ENCODE results near the gene HERC3. TPM values are rescaled to one million over a fixed set of nuclear protein-coding genes. Genes with fewer than 3 reads are reported as not detected.

Gene HERC3
- polyA plus RNA-seq, 4 donors, result 12.2 to 17.7 (median 16.6) TPM

DNA sequence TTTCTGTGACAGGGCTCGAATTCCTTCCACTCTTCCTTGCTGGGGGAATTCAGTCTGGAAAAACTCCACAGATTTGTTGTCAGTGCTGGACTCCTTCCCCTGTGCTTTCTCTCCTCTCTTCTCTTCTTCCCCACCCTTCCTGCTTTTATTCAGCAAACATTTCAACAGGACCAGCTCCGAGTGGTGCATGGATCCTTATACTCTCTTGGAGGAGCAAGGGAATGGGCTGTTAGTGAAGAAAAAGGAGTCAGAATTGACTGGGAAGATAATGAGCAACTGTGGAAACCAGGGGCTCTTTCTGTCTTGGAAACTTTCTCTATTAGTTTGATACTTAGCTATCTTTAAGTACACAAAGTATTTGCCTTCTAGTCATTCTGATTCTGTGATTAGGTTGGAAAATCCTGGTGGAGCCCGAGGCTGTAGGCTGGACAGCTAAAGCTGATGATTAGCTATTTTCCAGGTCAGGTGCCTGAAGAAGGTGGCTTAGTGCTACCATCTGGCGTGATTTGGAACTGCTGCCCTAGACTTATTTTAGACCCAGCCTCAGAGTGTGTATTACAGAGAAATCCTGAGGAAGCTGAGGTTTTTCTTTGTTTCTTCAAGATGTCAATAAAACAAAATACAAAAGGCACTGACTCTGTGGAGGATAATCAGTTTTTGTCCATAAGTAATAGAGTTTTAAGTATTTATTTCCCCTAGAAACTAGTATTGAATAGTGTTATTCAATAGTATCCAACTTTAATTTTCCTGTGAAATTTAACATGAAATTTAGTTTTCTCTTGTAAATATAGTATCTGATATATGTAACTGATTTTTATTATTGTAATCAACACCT lies 67.0 kb downstream of the HERC3 start:
- peak in 2 of 4 donors; percentile 37 to 48 for DNase-seq (ENCODE audit: low read depth in 4 of 4, low spot score in 3 of 4)

DNA sequence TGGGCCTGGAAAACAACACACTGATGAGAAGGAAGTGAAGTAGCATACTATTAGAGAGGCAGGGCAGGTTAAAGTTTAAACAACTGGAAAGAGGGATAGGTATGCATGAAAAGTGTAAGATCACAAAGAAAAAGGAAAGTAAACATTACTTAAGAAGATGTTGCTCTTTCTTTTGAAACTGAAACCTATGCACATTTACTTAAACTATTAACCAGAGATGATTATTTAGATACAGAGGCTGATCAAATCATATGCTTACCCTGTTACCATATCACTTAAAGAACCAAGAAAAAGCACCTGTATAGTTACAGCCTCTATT lies 67.6 kb downstream of the HERC3 start:
- DNase-seq (ENCODE audit: low read depth in 4 of 4, low spot score in 3 of 4), result no peak

DNA sequence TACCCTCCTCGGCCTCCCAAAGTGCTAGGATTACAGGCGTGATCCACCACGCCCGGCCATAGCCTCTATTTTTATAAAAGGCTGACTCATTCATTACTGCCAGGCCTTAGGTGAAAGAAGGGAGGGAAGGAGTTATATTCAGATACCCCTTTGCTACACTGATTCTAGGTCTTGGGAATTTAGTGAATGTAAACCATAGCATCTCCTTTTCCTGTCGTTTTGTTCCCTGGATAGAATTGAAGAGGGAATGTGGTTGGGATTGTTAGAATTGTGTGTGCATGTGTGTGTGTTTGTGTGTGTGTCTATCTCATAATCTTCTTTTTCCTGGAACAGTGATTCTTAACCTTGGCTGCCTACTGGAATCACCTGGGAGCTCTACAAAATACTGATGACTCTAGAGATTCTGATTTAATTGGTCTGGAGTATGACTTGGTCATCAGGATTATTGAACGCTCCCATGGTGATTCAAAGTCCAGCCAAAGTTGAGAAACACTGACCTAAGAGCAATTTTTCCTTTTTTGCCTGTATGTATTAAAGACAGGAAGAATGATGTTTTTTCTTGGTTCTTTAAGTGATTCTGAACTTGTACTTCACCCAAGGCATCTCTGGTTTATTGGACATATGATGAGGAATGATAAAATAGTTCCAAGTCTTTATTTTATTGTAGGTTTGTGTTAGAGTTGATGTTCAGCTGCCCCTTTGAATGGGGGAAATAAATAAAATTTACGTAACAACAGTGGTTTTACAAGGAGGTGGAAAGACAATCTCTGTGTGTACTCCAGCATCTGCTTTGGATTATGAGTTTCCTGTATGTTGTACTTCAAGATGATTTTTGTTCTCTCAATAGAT lies 68.4 kb downstream of the HERC3 start:
- DNase-seq (ENCODE audit: low read depth in 4 of 4, low spot score in 3 of 4), result no peak

DNA sequence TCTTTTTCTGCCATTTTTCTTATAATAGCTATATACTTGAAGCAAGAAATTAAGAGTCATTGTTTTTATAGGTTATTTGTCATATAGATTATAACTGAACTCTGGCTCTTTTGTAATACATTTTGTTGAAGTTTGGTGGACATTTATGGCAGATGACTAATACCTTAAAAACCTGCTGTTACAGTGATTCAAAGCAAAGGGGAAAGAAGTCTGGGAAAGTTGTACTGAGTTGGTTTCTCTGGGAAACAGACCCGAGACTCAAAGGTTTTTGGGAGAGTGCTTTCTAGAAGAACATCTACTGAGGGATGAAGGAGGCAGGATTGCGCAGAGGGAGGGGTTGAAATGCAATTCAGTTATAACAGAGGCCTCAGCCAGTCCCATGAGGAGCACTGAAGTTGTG lies 69.5 kb downstream of the HERC3 start:
- DNase-seq (ENCODE audit: low read depth in 4 of 4, low spot score in 3 of 4), result no peak

DNA sequence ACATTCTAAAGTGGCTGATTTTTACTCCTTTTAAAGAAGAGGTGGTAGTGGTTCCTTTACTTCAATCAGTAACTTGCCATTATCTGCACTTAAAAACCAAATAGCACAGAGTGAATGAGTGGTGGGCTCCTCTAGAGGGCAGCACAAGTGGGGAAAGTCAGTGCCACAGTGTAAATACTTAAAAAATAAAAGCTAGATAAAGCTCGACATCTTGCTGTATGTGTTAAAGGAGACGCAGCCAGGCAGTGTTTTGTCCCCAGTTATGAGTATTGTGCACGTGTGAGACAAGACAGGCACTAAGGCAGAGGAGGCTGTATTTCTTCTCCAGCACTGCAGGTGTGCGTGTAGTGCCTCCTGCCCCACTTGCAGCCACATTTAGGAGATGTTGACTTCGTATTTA lies 80.7 kb downstream of the HERC3 start:
- peak in 1 of 4 donors; percentile 26 for DNase-seq (ENCODE audit: low read depth in 4 of 4, low spot score in 3 of 4)

DNA sequence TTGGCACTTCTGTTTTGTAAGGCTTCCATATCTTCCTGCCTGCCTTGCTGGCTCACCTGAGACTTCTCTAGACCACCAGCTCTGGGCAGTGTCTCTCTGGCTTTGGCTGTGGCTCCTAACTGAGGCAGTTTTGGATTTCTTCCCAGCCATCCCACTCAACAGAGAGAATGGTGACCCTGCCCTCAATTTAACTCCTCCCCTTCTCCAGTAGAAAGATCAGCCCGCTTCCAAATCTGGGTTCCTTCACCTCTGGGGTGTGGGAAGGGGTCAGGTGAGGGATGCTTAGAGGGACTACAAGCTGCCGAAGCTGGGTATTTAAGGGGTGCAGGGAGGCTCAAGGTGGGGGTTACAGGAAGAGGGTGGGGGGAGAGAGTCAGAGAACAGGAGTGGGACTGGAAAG lies 81.6 kb downstream of the HERC3 start:
- DNase-seq (ENCODE audit: low read depth in 4 of 4, low spot score in 3 of 4), result no peak

DNA sequence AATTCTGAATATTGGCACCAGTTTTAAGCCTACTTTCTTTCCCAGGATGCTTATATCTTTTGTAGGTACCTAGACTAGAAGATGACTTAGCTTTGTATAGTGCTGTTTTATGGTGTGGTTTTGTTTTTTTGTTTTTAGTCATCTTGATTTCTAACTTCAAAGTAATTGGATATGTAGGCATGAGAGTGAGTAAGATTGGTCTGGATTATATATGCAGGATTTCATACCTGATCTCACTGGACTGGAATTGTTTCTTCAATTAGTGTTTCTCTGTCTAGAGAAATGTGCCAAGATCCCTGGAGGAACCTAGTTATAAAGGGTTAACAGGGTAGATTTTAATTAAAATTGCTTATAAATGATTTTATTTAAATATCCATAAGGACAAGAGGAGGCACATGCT lies 82.3 kb downstream of the HERC3 start:
- no peak for DNase-seq (ENCODE audit: low read depth in 4 of 4, low spot score in 3 of 4)

DNA sequence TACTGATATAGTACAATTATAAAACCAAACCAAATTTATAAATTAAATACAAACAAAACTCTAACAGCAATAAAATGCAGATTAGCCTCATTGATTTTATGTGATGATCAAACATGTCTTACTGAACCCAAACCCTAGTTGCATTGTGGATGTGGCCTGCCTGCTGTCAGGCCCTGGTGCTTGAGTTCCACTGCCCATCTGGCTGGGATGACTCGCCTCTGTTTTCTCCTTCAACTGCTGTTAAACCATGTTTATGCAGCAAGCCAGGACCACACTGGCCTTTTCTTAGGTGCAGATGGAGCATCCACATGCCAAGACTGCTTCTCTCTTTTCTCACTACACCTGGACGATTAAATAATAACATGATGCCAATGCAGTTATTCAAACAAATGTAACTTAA lies 82.7 kb downstream of the HERC3 start:
- DNase-seq (ENCODE audit: low read depth in 4 of 4, low spot score in 3 of 4), result no peak

DNA sequence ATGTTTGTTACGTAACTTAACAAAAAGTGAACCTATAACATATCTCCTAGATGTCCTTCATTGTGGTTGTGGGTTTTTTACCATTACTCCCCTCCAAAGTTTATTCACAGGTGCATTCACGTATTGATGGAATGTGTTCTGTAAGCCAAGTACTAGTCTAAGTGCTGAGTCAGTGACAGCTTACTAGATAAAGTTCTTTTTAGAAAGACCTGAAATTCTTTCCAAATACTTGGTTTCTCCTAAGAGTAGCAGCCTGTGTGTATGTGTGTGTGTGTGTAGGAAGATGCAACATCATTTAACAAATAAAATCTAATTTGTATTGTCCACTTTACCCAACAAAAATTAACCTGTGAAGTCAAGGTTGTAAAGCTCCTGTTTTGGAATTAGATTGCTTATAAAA lies 83.3 kb downstream of the HERC3 start:
- DNase-seq (ENCODE audit: low read depth in 4 of 4, low spot score in 3 of 4), result no peak

DNA sequence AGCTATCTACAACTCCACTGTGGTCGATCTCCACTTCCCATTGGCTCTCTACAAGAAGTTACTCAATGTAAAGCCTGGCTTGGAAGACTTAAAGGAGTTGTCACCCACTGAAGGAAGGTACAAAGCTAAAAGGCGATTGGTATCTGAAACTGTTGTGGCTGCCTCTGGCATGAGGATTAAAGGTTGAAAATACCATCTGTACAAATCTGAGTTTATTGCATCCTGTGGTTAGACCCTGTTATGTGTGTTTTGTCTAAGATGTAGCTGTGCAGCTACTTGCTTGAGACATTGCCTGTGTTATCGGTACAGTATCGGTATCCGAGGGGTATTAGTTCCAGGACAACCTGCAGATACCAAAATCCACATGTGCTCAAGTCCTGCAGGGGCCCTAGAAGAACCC lies 88.9 kb downstream of the HERC3 start:
- no peak for DNase-seq (ENCODE audit: low read depth in 4 of 4, low spot score in 3 of 4)

DNA sequence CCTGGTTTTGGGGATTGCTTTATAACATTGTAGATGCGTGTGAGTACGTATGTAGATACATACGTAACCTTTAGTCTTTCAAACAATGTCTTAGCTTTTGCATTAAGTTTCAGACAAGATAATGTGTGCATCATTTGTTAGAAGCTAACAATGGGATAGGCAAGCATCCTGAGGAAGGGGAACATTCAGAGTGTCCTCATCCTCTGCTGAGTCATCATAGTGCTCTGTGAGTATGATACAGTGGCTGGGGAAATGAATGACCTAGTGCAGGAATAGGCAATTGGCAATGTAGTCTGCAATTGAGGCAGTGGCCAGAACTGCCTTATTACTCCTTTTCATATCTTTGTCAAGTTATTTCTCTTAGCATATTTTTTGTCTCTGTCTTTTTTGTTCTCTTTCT lies 98.1 kb downstream of the HERC3 start:
- no peak for DNase-seq (ENCODE audit: low read depth in 4 of 4, low spot score in 3 of 4)

DNA sequence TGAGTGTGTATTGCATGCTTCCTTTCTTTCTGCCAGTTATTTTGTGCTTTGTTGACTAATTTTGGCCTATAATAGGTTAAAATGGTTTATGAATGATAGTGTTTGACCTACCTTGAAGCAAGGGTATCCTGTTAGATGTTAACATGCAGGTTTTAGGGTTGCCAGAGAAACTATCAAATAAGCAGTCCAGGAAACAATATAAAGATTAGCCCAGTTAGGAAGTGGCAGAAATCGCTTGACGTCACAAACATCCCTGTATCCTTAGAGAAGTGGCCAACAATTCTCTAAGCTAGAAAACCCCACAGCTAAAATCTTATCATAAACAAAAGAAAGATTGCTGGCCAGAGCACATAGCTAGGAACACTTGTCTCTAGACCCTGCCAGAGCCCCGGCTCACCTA lies 101.5 kb downstream of the HERC3 start:
- DNase-seq (ENCODE audit: low read depth in 4 of 4, low spot score in 3 of 4), result no peak

DNA sequence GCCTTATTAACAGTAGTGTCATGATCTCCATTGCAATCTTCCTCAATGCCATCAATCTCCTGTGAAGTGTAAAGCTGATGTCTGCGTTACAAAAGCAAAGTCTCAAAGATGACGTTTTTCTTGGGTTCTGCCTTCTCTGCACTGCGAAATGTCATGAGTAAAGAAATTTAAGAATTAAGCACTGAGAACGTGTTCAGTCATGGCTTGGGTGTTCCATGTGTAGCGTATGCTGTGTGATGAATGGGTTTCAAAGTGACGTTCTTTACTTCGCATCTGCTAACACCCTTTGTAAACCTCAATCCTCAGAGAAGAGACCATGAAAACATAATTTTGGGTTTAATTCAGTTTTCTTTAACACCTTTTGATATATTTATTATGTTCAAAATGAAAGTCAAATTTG lies 104.3 kb downstream of the HERC3 start:
- DNase-seq (ENCODE audit: low read depth in 4 of 4, low spot score in 3 of 4), result no peak

DNA sequence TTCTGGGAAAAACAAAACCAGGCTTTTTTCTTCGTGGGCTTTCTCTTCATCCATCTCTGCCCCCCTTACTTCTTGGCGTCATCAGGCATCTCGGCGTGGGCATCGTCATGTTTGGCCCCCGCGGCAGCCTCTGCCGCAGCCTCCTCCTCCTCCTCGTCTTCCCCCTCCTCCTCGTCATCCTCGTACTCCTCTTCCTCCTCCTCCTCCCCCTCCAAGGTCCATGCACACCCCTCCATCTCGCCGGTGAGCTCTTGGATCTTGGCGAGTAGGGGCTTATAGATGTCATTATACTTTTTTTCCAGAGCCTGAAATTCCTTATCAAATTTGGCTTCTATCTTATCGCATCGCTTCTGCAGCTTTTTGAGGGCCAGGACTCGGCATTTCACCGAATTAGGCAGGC lies 104.9 kb downstream of the HERC3 start:
- DNase-seq (ENCODE audit: low read depth in 4 of 4, low spot score in 3 of 4), result peak in 2 of 4 donors; percentile 6 to 18

DNA sequence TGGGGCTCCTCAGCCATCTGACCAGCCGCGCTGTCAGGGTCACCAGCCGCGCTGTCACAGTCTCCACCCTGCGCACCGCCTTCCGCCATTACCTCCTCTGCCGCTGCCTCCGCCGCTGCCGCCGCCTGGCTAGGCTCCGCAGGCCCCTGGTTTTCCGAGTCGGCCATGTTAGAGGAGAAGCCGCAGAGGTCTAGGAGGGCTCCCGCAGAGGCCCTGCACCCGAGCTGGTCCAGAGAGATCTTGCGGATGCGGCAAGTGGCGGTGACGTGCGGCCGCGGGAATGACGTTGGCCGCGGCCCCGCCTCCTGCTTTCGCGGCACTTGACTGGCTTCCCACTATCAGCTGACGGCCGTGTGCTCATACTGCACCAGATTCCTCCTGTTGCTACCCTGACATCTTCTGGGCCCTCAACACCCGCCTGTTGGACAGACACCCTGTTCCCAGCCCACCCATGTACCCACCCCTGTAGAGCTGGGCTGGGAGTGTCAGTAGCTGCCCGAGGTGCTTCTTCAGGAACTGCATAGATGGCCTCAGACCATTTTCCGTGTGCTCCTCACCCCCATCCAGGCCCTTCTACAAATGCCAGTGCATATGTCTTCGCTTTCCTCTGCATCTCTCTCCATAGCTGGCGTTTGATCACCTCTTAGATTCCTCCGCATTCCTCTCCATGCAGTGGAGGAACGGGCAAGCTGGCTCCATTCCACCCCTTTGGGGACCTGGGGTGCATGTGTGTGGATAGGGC lies 105.5 kb downstream of the HERC3 start, which contains the start of gene NAP1L5:
TSS of gene NAP1L5 (minus strand) at position 242 of the 742 bp plus-strand sequence. CDS start at position 167, 75 bp downstream.
- peak in 2 of 4 donors; percentile 18 to 22 for DNase-seq (ENCODE audit: low read depth in 4 of 4, low spot score in 3 of 4)

DNA sequence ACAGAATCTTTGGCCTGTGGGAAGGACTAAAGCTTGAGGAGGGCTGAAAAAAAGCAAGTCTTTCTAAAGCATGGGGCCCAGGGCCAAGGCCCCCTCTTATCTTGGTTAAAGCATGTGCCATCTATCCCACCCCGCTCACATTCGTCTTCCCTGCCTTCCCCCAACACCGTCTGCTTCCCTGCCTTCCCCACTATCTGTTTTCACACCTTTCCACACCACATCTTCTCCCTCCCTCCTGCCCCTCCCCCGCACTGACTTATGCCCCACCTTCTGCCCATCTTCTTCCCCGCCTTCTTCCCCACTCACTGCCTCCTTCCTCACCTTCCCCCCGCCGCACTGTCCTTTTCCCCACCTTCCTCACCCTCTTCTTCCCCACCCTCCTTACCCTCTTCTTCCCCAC lies 106.2 kb downstream of the HERC3 start:
- DNase-seq (ENCODE audit: low read depth in 4 of 4, low spot score in 3 of 4), result no peak

DNA sequence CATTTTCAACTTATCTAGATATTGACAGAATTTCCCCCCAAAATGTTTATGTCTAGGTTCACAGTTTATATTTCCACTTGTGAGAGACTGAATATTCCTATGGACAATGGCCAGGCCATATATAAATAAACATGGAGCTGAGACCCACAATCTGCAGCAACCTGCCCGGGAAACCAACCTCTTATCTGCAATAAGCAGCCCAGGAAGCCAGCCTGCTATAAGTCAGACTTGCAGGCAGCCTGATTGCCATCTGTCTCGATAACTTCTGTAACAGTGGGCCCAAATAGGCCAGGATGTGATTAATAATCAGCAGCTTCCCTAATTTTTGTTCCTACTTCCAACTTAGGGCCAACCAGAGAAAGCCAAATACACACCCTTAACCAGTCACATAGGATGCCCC lies 110.5 kb downstream of the HERC3 start:
- DNase-seq (ENCODE audit: low read depth in 4 of 4, low spot score in 3 of 4), result no peak

DNA sequence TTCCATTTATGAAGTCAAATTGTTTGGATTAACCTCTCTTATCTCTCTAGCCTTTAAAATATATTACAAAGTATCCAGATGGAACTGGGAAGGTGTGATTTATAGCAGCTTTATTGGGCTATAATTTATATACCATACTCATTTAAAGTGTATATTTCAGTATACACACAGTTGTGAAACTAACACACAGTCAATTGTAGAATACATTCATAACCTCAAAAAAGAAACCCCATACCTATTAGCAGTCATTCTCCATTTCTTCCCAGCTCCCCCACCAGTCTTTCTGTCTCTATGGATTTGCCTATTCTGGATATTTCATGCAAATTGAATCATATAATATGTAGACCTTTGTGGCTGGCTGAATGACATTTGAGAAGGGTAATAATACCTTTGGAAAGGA lies 112.9 kb downstream of the HERC3 start:
- no peak for DNase-seq (ENCODE audit: low read depth in 4 of 4, low spot score in 3 of 4)

DNA sequence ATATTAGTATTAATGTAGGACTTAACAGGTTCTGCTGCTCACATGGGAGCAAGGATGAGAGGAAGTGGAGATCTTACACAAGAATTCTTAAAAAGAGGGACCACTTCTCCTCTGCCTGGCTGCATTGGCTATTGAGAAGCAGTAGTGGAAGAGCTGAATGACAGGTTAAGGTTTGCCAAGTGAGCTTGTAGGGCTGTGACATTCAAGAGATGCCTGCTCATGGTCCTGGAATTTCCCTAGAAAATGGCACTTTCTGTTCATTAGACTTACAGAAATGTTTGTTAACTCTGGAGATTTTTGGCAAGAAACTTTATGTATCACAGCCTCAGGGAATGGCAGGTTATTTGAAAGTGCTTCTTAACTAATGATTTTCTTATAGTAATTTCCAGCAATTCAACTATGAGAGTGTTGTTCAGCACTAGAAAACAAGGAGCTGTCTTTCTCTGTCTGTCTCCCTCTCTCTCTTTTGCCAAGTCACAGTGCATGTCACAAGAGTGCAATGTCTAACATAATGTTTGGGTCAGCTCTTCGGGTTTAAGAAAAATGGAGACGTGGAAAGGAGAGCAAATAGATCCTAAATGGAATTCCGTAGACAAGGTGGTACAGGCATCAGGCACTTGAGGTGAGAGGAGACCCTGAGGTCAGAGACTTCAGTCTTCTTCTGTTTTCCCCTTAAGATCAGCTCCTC lies 113.7 kb downstream of the HERC3 start:
- no peak for DNase-seq (ENCODE audit: low read depth in 4 of 4, low spot score in 3 of 4)

DNA sequence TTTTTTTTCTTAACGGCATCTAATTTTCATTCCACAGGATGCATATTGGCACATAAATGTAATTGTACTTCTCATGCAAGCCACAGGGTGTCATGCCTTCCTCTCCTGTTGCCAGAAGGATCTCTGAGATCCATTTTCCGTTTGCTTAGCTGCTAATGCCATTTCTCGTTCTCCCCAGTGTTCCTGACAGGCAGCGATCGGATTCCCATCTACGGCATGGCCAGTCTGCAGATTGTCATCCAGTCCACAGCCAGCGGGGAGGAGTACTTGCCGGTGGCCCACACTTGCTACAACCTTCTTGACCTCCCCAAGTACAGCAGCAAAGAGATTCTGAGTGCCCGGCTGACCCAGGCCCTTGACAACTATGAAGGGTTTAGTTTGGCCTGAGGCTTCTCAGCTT lies 114.3 kb downstream of the HERC3 start:
- DNase-seq (ENCODE audit: low read depth in 4 of 4, low spot score in 3 of 4), result peak in 2 of 4 donors; percentile 25 to 27

DNA sequence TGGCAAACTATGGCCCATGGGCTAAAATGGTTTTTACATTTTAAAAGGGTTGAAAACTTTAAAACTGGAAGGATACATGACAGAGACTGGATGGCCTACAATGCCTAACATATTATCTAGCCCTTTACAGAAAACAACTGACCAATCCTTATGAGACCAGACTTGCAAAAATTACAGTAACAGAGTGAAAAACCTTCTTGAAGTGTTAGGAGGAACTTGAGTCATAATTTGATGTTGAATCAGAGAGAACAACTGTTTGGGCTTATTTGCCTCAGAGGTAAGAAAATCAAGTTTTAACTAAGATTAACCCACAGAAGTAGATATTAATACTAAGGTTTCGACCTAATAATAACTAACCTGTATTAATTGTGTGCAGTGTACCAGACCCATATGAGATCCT lies 117.7 kb downstream of the HERC3 start:
- no peak for DNase-seq (ENCODE audit: low read depth in 4 of 4, low spot score in 3 of 4)

Measured in left renal pelvis (tissue), 4 donors.